ENCODE results near the gene TPRN.

GRCh38 chr9:137146527-137146918, 54.0 kb downstream of the TPRN start:
- no peak for TF ChIP-seq CTCF (IDR thresholded peaks at IDR 0.05)
- no peak for TF ChIP-seq POLR2AphosphoS5 (IDR thresholded peaks at IDR 0.05; ENCODE audit: low read depth, low read length)
- no peak for TF ChIP-seq EZH2phosphoT487 (IDR thresholded peaks at IDR 0.05; ENCODE audit: borderline replicate concordance, low read depth)
- TF ChIP-seq CHD2 (IDR thresholded peaks at IDR 0.05; ENCODE audit: low read length, partially characterized antibody): no peak
- no peak for TF ChIP-seq GABPA (IDR thresholded peaks at IDR 0.05; ENCODE audit: low read depth)
- TF ChIP-seq MAX (IDR thresholded peaks at IDR 0.05; ENCODE audit: low read depth): no peak
